Panc1 (cell line): Measurements from ENCODE around the gene NPAS2.

Source experiments
- CTCF ChIP-seq: fragments of 450-650 bp; IDR thresholded peaks from 2 replicates; pipeline ENCODE4 v1.5.1; 2017; ENCODE audit warnings: mild to moderate bottlenecking
- POLR2AphosphoS5 ChIP-seq: IDR thresholded peaks from 2 replicates; pipeline ENCODE4 v1.6.1; 2012; ENCODE audit warnings: mild to moderate bottlenecking, low read depth, low read length, moderate library complexity
- REST ChIP-seq, 2 experiments: IDR thresholded peaks; 2 replicates each; pipeline ENCODE4 v1.6.1; 2011 to 2012; ENCODE audit warnings: low read depth in 2 of 2, control low read depth in 1 of 2, low read length in 1 of 2, mild to moderate bottlenecking in 1 of 2, moderate library complexity in 1 of 2; ENCODE audit not compliant: insufficient read depth in 1 of 2
- TCF7L2 ChIP-seq: IDR thresholded peaks from 2 replicates; pipeline ENCODE4 v1.6.1; 2011; ENCODE audit warnings: mild to moderate bottlenecking, low read depth, low read length, inconsistent platforms

- TF ChIP-seq CTCF (peak; percentile 34), REST (IDR thresholded peaks at IDR 0.05; ENCODE audit: insufficient read depth in 1 of 2, low read depth in 2 of 2, low read length in 1 of 2) (no peak), POLR2AphosphoS5 (no peak), TCF7L2 (no peak)
These were observed 1.4 kb downstream of the NPAS2 start for GRCh38 chr2:100821255-100821910.
